Right atrium auricular region (tissue), 2 donors: Measurements from ENCODE around the gene MYO10. TPM values are rescaled to one million over a fixed set of nuclear protein-coding genes. Genes with fewer than 3 reads are reported as not detected.

Experiments
- DNase-seq: peaks from one replicate; pipeline ENCODE4 v3.0.0-alpha.2; 2019; ENCODE audit warnings: low spot score
- H3K27ac ChIP-seq, 2 donors: fragments of 200-600 bp; sonication (generic); 1 replicate in 1 of 2; 2 replicates in 1 of 2; pipeline ENCODE4 v1.5.1; 2016 to 2019
- H3K27me3 ChIP-seq, 2 donors: fragments of 200-600 bp; sonication (generic); one replicate each; pipeline versions ENCODE4 v1.5.1 to v1.6.0; 2017 to 2019
- H3K36me3 ChIP-seq: fragments of 200-600 bp; sonication (generic); one replicate; pipeline ENCODE4 v1.5.1; 2016
- H3K4me1 ChIP-seq, 2 donors: fragments of 200-600 bp; sonication (generic); one replicate each; pipeline versions ENCODE4 v1.5.1 to v1.6.0; 2017 to 2019
- H3K4me3 ChIP-seq, 2 donors: fragments of 200-600 bp; sonication (generic); 1 replicate in 1 of 2; 2 replicates in 1 of 2; pipeline ENCODE4 v1.5.1; 2017 to 2019; ENCODE audit warnings: mild to moderate bottlenecking in 1 of 2, moderate library complexity in 1 of 2
- H3K9me3 ChIP-seq, 2 donors: fragments of 200-600 bp; sonication (generic); one replicate each; pipeline ENCODE4 v1.5.1; 2019
- CTCF ChIP-seq, 2 donors: fragments of 200-600 bp; sonication (generic); IDR thresholded peaks; one replicate each; pipeline ENCODE4 v1.5.1; 2019; ENCODE audit warnings: antibody characterized with exemption in 2 of 2
- total RNA-seq, 2 donors: library from RNA; depleted of rRNA; stranded (reverse); fragments of >200 nt; gene quantifications; one replicate each; pipeline ENCODE4 v1.1.0, GENCODE V29; 2016

MYO10 gene
- total RNA-seq, 2 donors from 2014 or later, result 3.8 to 5.5 TPM

- no peak for DNase-seq
- Histone ChIP-seq H3K36me3 (no peaks in the 10 kb centered on the region), H3K4me3 (no peak overlapping the region), H3K27ac (no peak overlapping the region), H3K27me3 (no peaks in the 10 kb centered on the region), H3K4me1 (no peaks in the 10 kb centered on the region), H3K9me3 (no peaks in the 10 kb centered on the region)
- no peak for TF ChIP-seq CTCF (IDR thresholded peaks at IDR 0.05)
Measured at GRCh38 chr5:16889203-16889971, 46.7 kb downstream of the MYO10 start.

- H3K4me3 ChIP-seq, result no peak overlapping the region
- DNase-seq, result no peak
- H3K27ac ChIP-seq, result no peak overlapping the region
- no peak for TF ChIP-seq CTCF (IDR thresholded peaks at IDR 0.05)
- no peaks in the 10 kb centered on the region for H3K4me1 ChIP-seq
- H3K27me3 ChIP-seq, result no peaks in the 10 kb centered on the region
- no peaks in the 10 kb centered on the region for H3K9me3 ChIP-seq
- no peaks in the 10 kb centered on the region for H3K36me3 ChIP-seq
Measured at GRCh38 chr5:16888694-16889124, 47.4 kb downstream of the MYO10 start.

GRCh38 chr5:16886793-16887345 lies 49.2 kb downstream of the MYO10 start:
- DNase-seq, result no peak
- TF ChIP-seq CTCF (IDR thresholded peaks at IDR 0.05), result no peak
- H3K27ac ChIP-seq, result no peak overlapping the region

GRCh38 chr5:16886366-16886736 lies 49.7 kb downstream of the MYO10 start:
- TF ChIP-seq CTCF (IDR thresholded peaks at IDR 0.05), result no peak
- DNase-seq, result no peak
- Histone ChIP-seq H3K4me3 (no peak overlapping the region), H3K27me3 (no peaks in the 10 kb centered on the region), H3K36me3 (no peaks in the 10 kb centered on the region), H3K9me3 (no peaks in the 10 kb centered on the region), H3K4me1 (no peaks in the 10 kb centered on the region), H3K27ac (no peak overlapping the region)

More at GRCh38 chr5:16886793-16887345, 49.2 kb downstream of the MYO10 start:
- no peak overlapping the region for H3K4me3 ChIP-seq
- no peaks in the 10 kb centered on the region for H3K36me3 ChIP-seq
- no peaks in the 10 kb centered on the region for H3K9me3 ChIP-seq
- no peaks in the 10 kb centered on the region for H3K4me1 ChIP-seq
- no peaks in the 10 kb centered on the region for H3K27me3 ChIP-seq

- H3K9me3 ChIP-seq, result no peaks in the 10 kb centered on the region
- H3K4me1 ChIP-seq, result no peaks in the 10 kb centered on the region
- no peak for TF ChIP-seq CTCF (IDR thresholded peaks at IDR 0.05)
- H3K27ac ChIP-seq, result peak overlapping the region in 1 of 2 donors; percentile 0
- H3K36me3 ChIP-seq, result no peaks in the 10 kb centered on the region
- no peak for DNase-seq
- no peak overlapping the region for H3K4me3 ChIP-seq
- no peaks in the 10 kb centered on the region for H3K27me3 ChIP-seq
Measured at GRCh38 chr5:16885635-16886365, 50.3 kb downstream of the MYO10 start.
